GM19240 (cell line): ENCODE results near the gene ARHGAP4.

Source experiments
- DNase-seq: peaks from one replicate; pipeline ENCODE4 v3.0.0; 2011; ENCODE audit warnings: low spot score; ENCODE audit not compliant: insufficient read length

Gene ARHGAP4

DNA sequence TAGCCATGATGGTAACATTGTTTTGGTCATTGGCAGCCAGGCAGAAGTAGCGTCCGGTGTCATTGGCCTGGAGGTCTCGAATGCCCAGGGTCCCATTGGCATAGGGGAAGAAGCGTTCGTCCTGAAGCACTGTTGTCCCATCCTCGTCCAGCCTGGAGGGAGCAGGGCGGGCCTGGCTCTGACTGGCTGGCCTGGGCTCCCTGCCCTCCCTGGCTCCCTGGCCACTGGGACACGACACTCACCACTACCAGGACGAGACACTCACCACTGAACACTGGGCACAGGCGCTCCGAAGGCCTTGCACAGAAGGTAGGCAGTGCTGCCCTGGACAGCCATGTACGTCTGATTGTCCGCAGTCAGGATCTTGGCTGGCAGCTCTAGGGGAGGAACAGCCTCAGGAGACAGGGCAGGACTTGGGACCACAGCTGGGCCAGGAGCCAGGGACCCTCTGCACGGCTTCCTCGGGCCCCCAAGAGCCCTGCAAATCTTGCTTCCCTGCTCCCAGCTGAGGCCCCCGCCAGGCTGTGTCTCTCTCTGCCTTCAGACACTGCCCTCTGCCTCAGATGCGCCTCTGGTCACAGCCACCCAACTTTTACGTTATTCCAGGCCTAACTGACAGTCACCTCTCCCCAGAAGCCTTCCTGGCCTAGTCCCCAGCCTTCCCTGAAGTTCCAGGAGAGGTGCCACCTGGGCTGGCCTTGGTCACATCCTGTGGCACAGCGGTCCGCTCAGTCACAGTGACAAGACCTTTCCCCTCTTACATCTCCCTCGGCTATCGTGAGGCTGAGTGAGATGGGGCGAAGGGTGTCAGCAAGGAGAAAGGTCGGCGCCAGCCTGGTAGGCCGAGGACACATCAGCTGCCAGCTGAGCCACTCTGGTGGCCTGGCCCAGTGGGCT, 57.2 kb downstream of the ARHGAP4 start:
- no peak for DNase-seq

DNA sequence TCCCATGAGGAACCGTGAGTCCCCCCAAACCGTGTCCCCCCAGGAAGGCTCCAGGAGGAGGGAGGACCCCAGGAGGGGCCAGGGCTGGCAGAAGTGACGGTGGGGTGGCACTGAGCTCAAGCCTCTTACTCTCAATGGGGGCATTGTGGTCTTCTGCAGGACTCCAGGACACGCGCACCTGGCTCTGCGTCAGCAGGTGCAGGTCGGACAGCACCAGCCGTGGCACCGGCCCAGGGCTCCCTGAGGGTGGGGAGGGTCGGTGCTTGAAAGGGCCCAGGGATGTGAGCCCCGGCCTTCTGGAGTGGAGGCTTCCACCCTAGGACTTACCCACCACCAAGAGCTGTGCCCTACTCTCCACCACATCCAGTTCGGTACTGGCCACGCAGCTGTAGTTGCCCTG, 58.4 kb downstream of the ARHGAP4 start:
- no peak for DNase-seq

DNA sequence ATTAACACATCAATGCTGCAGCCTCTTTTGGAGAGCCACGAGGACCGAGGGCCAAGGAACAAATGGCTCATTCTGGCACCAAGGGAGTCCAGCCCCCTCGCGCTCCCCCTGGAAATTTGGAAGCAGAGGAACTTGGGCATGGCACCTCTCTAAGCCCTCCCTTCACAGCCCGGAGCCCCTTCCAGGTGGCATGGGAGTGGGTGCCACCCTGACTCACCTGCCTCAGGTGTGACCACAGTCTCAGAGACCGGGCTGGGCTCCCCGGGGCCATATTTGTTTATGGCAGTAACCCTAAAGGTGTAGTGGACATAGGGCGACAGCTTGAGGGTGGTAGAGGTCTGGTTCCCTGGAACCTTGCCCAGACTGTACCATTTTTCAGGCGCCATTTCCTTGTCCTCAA, 58.9 kb downstream of the ARHGAP4 start:
- DNase-seq: no peak

DNA sequence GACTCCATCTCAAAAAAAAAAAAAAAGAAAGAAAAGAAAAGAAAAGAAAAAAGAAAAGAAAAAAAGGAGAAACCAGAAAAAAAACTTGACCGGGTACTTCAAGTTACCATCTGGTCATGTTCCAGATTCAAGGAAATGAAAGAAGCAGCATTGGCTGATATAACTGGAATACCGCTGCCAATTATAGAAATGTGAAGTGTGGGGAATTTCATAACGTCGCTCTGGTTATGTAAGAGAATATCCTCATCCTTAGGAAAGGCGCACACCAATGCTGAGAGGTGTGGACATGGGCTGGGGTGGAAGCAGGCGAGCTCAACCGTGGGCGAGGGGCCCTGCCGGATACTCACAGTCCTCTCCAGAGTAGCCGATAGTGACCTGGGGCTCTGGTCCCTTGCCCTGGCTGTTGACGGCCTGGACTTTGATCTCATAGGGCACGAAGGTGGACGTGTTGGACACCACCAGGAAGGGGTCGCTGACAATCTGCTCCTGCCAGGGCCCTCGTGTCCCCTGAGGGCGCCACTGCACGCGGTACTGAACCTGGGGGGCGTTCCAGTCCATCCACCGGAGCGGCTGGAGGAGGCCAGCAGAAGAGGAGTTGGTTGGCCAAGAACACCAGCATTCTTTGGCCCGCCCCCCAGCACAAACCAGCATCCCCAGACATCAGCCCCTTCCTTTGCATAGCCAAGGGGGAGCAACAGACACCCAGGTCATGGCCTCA, 59.6 kb downstream of the ARHGAP4 start:
- DNase-seq: no peak

DNA sequence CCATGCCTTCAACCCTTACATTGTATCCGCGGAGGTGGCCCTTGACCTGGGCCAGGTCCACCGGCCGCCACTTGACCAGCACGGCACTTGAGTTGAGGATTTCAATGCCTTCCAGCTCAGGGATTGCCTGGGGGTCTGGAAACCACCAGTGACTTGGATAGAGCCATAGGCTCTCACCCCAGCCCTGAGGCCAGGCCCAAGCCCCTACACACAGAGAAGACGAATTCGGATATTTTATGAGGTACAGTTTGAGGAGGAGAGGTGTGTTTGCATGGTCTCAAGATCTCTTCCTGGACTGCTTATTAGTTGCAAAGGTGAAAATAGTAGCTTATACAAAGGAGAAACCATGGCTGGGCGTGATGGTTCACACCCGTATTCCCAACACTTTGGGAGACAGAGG, 60.4 kb downstream of the ARHGAP4 start:
- no peak for DNase-seq

DNA sequence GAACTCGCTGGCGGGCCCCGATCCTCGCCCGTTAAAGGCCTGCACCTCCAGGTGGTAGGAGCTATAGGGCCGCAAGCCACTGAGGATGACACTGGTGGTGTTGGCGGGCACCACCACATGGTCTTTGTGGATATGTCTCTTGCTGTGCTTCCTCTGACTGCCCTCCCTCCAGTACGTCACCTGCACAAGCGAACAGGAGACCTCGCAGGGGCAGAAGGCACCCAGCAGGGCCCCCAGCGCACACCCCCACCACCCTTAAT, 60.8 kb downstream of the ARHGAP4 start:
- DNase-seq: no peak

DNA sequence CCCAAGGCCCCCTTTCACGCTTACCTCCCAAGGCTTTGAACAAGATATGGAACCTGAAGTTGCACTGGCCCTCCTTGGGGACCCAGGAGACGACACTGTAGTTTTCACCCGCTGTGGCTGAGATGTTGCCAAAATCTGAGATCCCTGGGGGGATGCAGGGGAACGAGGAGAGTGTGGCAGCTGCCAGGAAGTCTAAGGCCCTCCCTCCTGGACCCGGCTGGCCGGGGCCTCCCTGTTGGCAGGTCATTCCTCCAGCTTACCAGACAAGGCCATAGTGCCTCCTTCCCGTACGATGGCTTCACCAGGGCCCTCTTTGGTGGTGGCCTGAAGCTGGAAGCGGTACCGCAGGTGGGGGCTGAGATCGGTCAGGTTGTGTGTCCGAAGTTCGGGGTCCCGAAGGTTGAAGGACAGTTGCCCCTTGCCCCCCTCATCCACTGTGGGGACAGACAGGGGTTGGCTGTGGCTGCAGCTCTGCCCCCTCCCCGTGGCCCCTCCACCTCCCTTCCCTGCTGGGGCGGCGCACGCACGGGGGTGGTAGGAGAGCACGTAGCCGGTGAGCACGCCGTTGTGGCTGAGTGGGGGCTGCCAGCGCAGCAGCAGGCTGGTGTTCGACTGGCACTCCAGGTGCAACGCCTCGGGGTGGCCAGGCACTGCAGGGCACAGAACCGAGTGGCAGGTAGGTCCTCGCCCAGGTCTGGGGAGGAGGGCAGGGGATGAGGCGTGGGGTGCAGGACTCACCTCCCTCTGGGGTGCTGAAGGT, 61.3 kb downstream of the ARHGAP4 start:
- DNase-seq: no peak

DNA sequence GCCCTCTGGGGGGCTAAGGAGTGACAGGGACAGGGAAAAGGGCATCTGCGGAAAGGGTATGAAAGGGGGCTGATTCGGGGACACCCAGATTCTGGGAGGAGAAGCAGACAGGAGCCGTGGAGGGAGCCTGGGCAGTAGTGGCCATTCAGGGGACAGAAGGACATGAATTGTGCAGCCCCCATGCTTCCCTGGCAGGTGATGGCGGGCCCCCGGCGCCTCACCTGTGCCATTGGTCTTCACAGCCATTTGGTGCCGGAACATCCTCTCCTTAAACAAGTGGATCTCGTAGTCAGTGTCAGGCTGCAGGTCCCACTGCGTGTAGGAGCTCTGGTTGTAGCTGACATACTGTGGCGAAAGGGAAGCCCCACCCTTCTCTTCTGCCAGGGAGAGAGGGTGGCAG, 62.0 kb downstream of the ARHGAP4 start:
- no peak for DNase-seq

DNA sequence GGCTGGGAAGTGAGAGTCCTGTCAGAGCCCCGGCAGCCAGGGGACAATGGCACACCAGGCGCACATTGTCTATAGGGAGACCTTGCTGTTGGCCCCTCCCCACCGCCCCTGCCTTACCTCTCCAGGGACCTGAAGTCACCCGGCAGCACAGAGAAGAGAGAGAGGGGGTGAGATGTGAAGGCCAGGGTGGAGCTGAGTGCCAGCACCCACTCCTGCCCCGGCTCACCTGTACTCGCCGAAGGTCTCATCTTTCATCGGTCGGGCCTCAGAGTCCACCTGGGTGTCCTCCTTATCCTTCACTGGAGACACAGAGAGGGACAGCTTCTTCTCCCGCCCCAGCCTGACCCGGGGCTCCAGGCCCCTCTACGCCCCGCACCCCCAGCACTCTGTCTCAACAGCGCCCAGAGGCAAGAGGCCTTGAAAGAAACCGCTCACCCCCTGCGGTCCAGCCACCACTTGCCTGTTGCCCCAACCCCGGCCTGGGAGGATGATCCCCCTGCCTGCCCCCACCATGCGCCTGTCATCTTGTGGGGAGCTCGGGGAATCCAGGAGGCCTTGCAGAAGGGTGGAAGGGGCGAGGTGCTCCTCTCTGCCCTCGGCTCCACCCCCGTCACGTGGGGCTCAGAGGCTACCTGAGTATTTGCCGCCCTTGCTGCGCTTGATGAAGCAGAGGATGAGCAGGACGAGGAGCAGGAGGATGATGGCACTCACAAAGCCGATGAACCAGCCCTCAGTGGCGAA, 62.6 kb downstream of the ARHGAP4 start:
- no peak for DNase-seq

DNA sequence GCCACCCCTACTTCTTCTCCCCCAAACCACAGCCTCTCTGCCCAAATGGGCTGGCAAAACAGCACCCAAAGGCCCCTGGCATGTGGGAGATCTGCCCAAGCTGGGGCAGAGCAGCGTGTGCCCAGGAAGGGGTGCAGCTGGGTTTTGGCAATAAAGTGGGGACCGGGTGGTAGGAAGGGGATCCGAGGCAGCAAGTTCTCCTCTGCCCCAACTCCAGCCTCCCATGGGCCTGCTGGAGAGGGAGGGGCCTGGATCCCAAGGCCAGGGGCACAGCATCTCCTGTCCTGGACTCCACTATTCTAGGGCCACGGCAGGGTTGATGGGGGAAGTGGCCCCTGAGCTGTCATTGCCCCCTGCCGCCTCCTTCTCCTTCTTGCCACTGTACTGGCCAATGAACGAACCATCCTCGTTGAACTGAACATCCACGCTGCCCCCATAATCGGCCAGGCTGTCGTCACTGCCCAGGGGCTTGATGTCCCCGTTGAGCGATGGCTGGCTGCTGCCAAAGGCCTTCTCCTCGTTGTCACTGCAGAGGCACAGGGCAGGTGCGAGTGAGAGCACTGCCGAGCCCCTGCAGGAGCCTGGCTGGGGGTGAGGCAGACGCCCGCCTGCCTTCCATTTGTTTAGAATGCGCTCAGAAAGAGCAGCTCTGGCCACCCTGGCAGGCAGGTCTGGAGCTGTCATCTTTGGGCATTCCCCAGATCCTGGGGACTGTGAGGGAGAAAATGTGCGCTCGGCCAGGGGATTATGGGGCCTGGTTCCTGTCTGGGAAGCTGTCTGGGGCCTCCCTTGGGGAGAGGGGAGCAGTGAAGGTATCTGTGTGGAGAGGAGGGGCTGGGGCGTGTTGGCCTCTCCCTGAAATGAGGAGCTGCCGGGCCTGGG, 63.5 kb downstream of the ARHGAP4 start:
- DNase-seq: no peak

DNA sequence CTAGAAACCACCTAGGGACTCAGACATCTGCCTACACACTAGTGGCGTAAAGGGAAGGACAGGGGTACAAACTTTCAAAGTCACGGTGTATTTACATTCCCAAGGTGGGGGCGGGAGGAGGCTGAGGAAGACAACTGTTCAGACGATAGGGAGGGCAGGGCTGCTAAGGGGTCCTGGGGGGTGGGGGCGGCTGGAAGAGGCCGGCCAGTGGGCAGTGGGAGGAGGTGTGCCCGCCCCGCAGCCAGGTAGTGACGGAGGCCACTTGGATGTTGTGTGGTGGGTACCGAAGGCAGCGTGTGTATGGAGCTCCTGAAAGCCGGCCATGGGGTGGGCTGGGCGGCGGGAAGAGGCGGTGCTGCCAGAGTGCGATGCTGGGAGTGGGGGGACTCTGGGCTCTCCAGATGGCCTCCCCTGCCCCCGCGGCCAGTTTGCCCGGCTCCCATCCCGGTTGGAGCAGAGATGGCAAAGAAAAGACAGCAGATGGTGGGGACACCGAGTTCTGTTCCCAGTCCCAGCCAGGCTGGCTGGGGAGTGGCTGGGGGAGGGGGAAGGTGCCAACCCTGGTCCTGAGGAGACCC, 64.2 kb downstream of the ARHGAP4 start:
- no peak for DNase-seq

DNA sequence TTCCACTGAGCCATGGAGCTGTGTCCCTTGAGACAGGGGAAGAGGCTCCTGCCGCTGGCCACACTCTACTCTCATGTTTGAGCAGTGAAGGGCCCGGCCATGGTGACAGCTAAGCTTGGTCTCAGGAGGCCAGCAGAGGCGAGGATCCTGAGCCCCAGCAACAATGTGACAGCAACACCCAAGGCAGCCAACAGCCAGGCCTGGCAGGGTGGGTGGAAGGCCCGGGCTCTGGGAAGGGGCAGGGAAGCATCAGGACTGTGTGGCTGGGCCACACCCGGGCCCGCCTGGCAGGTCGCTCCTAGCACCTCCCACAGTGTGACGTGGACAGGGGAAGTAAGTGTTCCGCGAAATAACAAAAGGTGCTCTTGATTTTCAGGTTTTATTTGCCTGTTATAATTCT, 64.9 kb downstream of the ARHGAP4 start:
- no peak for DNase-seq
